Ureter (tissue), 1 donor: ENCODE results near the gene POLR2L. TPM values are rescaled to one million over a fixed set of nuclear protein-coding genes. Genes with fewer than 3 reads are reported as not detected.

Experiments used
- DNase-seq: peaks from one replicate; pipeline ENCODE4 v3.0.0-alpha.2; 2020; ENCODE audit warnings: low spot score
- total RNA-seq: library from RNA; stranded (reverse); gene quantifications from one replicate; pipeline ENCODE4 v1.2.4, GENCODE V29; 2023
- donor health status: DM: yes; HTN: yes; CAD: no.

The POLR2L gene
- total RNA-seq, 1 donor from 2014 or later, result 112 TPM

DNA sequence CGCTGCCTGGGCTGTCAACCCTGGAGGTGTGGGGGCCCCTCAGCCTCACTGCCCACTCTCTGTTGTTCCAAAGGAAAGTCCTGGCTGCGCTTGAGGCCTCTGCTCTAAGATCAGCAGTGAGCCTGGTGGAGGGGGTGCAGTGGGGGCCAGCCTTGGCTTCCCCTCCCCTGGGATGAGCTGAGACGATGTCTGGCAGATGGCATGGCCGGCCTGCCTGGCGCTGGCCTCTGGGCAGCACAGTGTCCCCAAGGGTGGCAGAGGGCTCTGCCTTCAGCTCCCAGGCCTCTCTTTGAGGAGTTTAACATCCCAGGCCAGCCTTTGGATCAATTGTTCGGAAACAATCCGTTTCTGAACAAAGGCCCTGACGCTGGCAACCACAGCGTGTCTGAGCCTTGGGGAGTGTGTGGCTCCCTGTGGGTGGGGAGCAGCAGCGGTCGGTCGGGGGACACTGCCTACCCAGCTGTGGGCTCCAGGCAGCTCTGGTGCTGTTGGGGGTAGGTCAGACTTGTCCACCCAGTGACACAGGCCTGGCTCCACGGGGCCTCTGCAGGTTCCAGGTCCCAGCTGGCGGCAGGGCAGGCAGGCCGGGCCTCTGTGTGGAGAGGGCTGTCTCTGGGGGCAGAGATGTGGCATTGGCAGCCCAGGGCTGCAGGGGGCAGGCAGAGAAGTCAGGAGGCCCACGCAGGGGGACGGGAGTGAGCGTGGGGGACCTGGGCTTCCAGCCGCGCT, 12.4 kb upstream of the POLR2L start:
- DNase-seq, result no peak

DNA sequence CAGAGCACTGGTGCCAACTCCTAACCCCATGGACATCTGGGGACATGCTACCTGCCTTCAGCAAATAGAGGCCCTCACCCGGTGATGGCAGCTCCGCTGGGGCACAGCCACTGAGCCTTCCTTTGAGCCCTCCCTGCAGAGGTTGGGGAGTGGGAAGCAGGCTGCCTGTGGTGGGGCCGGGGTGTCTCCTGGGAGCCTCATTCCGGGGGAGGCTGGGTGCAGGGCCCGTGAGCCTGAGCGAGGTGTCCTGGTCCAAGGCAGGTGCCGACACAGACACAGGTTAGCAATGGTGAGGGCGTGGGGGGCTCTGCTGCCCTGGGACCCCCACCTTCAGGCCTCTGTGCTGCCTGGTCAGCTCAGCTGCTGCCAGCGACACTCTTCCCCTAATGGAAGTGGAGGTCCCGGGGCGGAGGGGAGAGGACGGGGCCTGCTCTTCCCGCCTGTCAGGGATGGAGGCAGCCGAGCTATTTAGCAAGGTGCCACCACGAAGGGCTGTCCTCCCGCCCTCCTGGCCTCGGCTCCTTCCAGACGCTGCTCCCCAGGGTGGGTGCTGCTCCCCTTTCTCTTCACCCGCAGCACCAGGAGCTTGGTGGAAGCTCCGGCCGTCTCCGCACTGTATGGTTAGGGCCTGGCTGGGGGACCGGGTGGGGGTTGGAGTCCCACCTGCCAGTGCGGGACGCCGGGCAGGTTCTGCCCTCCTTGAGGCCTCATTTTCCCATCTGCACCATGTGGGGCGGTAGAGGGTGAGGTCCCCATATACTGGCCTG, 11.5 kb upstream of the POLR2L start:
- no peak for DNase-seq

DNA sequence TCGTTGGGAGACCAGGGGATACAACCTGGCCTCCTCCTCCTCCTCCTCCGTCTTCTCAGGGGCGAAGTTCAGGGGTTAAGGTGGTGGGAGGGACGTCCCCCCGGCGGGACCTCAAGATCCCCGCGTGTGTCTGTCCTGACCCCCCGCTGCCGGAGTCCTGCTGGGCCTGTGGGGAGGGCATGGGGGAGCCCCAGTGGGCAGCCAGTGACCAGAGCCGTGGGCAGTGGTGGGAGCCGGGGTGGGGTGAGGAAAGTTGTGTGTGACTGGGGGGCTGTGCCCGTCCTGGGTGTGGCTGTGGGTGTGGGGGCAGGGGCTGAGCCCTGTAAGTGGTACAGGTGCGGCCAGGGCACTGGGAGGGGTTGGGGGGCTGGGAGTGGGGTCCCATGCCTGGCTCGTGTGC, 10.4 kb upstream of the POLR2L start:
- DNase-seq, result no peak

DNA sequence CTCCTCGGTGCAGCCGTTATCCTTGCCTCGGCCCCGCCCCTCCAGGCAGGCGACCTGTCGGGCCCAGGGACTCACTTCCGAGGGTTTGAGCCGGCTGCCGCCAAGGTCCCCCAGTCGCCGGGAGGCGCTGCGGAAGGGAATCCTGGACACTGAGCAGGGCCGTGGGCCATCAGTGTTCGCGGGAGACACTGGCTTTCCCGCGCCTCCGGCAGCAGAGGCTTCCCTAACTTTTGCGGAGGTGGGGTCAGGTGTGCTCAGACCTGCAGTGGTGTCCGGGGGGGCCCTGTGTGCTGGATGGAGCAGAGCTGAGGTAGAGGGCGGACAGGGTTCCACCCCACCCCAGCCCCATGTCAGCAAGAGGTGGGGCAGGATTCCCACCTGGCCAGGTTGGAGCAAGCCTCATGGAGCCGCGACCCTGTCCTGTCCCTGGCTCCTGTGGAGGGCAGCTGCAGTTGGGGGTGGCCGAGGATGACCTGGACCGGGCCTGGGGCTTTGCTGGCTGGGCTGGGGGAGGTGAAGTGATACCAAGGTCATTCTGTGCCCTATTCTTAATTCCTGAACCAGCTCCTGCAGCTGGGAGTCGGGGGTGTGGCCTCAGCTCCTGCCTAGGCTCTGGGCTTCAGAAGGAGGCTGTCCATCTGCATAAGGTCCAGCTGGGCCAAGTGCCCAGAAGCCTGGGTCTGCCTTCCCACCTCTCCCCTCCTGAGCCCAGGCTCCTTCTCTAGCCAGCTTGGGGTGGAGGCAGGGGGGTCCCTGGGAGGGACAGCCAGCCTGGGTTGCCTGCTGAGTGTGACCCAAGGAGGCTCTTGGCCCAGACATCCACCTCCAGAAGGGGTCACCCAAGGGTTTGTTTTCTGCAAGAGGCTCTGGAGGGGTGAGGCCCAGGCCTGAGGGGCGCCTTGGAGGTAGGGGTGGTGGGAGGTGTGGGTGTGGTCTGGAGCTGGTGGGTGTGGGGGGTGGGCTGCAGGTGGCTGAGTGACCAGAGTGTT, 8.7 kb upstream of the POLR2L start:
- DNase-seq, result no peak

DNA sequence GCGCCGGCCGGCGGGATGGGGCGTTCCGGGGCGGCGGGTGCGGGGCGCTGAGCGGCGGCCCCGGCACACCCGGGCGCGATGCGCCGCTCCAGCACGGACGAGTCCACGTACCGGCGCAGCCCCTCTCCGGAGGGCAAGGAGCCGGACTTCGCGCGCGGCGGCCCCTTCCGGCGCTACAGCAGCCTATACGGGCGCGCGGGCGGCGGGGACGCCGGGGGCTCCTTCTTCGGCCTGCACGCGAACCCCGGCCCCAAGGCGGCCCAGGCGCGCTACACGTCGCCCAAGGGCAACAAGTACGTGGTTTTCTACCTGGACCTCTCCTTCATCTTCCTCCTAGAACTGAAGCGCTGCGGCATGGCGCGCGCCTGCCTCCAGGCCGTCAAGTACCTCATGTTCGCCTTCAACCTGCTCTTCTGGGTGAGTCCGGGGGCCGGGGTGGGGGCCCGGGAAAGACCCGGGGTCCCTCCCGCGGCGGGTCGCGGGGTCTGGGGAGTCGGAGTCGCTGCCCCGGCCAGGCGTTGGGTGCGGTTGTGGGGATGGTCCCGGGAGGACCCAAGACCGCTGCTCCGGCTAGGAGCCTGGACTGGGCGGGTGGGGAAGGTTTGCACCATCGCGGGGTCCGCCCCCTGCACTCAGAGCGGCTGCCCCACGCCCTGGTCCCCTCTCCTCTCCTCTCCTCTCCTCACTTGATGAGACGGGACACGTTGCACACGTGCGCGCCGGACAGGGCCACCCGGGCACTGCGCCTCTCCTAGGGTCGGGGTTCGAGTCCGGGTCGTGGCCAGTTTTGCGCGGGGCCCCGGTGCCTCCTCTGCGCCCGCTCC, 7.8 kb upstream of the POLR2L start:
- no peak for DNase-seq

DNA sequence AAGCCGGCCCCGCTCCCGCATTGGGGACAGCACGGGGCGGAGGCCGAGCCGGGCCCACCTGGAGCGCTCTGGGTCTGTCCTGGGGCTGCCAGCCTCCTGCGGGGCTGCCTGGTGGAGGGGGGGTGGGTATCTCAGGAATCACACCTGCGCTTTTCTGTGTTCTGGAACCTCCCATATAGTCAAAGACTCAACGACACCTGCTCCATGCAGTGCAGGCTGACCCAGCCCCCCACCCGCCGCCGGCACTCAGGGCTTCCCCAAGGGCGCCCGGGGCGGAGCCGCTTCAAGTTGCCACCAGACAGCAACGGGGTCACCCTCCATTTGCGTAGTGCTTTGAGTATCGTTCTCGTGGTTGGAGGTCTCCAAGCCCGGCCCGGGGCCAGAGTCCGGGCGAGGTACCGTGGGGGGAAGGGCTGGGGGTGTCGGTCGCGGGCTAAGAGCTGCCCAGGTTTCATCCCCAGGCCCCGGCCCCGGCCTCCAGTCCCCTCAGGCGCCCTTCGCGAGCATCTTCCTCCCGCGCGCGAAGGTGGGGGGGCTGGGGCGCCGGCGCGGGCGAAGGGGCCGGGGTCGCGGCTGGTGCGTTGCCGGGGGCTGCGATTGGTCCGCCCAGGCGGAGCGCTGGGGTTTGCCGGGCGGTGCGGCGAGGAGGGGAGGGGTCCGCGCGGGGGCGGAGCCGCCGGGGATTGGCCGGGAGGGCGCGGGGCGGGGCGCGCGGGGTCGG, 6.9 kb upstream of the POLR2L start:
- no peak for DNase-seq

DNA sequence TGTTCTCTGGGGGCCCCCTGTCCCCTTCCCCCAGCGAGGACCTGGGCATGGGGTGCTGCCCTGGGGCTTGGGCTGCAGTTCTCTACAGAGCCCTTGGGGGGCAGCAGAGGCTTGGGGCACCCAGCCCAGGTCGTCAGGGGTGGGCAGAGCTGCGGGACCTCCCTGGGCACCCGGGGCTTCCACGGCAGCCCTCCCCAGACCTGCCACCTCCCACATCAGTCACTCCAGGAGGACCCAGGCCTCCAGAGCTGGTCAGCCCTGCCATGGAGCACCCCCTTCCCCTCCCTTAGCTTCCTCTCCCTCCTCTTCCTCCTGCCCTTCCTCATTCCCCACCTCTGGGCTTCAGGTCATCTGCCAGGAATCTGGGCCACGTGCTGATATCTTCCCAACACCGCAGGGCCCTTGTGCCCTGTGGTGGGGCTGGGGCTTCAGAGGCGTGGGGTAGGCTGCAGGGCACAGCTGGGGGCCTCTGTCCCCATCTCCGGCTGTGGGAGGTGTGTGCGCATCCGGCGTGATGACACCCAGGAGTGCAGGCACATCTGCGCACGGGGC, 6.1 kb upstream of the POLR2L start:
- no peak for DNase-seq

DNA sequence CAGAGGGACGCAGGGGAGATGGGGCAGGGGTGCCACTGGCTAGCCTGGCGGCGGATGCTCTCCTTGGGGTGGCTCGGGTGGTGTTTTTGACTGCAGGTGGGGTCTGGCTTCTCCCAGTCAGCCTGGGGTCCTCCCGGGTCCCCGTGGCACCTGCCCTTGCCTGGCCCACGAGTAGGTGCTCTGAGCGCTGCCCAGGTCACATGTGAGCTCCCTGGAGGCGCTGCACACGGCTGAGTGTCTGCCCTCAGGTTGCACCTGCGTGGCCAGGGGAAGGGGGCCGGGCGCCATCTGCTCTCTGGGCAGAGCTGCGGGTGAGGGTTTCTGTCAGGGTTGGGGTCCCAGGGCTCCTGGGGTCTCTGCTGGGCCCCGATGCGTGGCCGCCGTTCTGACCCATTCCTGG, 5.5 kb upstream of the POLR2L start:
- no peak for DNase-seq

DNA sequence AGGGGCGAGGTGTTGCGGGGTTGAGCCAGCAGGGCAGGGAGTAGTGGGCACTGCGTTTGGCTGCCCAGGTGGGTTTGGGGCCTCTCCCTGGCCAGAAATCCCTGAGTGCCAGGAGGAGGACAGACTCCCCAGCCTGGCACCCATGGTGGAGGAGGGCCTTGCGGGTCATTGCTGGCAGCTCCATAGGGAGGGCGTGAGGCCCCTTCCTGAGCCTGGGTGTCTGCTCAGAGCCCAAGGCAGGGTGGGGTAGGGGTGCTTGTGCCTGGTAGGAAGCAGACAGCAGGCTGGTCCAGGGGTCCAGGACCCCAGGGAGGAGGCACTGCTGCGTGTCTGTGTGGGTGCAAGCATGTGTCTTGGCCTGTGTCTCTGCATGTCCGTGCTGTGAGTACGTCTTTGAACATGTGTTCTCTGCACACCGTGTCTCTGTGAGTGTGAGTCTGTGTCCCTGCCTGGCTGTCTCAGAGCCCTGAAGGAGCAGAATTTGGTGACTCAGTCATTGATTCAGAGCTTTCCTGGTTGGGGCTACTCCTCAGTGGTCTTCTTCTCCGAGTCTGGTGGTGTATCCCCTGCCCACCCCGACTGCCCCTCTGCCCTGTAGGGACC, 4.3 kb upstream of the POLR2L start:
- no peak for DNase-seq

DNA sequence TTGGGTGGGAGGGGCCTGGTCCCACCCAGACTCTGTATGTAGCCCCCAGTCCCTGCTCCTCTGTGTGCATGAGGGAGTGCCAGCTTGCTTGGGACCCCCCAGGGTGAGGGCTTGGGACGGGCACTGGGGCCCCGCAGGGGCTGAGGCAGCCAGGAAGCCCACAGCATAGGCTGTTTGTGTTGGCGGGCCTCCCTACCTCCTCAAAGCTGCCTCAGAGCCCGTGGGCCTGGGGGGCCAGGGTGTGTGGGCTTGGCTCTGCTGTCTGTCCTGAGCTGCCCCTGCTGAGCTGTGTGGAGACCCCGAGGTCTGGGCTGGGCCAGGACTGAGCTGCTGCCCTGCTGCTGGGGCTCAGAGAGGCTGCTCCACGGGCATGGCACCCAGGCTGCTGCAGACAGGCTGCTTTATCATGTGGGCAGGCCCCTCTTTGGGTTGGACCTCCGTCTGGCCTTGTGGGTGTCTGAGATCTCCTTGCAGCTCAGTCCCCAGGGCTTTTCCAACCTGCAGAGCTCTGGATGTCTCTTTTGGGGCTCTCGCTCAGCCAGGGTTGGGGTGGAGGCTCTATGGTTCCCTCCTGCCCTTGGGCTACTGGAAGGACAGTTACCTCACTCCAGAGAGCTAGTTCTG, 3.7 kb upstream of the POLR2L start:
- no peak for DNase-seq

DNA sequence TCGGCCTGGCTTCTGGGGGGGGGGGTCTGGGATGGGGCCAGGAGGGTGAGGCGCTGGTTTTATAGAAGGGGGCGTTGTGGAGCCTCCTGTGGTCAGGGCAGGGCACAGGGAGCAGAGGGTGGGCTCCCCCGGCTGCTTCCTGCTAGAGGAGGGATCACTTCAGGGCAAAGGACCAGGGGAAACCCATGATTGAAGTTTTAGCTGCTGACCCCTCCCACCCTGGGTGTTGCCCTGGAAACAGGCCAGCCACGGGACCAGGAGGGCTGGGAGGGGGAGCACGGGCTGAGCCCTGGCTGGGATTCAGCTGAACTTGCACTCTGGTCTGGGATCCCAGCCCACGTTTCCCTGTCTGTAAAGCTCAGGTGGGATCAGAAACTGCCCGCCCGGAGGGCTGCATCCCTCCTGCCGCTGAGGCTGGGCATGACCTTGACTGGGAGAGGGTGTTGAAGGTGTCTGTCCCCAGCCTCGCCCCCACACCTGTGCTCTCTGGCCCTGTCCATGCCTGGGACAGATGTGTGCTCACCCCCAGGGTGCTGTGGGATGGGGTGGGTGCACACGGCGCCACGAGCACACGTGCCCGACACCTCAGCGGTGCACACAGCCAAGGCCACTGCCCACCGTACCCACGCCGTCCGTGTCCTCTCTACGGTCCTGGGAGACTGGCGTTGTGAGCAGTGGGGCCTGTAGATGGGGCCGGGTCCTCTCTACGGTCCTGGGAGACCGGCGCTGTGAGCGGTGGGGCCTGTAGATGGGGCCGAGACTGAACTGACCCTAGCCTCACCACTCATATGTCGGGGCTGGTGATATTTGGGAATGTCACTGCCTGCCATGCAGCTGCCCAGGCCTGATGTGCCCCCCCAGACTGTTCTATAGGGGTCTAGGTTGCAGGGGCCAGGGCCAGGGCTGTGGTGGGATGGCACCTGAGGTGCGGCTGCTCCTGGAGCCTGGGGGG, 2.6 kb upstream of the POLR2L start:
- peak; percentile 93 for DNase-seq

DNA sequence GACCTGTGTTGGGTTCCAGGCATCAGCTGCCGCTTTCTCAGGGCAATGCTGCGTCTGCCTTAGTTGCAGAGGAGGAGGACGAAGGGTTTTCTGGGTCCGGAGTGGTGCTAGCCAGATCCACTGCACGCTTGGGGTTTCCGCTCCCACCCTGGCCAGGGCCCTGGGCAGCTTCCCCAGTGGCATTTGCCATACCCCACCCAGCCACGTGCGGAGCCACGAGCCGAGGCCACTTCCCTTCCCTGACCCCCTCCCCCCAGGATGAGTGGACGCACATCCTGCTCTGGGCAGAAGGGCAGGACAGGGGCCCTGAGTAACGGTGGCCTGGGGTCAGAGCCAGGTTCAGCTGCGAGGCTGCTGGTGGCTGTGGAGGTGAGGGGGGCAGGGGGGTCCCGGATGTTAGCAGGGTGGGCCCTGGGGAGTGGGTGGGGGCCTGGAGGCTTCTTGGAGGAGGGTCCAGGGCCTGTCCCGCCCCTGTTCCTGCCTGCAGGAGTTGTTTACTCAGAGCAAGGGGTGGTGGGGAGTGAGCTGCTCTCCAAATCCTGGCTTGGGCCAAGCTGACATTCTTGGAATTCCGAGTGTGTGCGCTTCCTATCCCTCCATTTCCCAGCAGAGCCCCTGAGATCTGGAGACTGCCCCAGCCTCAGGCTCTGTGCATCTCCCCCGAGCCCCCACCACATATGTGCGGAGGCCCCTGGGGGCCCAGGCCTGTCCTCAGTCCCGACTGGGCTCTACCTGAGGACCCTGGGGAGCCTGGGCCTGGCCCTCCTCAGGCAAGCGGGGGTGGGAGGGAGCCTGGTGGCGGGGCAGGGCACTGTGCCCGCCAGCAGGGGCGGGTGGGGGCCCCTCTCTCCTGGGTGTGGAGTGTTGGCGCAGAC, 1.7 kb upstream of the POLR2L start:
- DNase-seq, result peak; percentile 90

DNA sequence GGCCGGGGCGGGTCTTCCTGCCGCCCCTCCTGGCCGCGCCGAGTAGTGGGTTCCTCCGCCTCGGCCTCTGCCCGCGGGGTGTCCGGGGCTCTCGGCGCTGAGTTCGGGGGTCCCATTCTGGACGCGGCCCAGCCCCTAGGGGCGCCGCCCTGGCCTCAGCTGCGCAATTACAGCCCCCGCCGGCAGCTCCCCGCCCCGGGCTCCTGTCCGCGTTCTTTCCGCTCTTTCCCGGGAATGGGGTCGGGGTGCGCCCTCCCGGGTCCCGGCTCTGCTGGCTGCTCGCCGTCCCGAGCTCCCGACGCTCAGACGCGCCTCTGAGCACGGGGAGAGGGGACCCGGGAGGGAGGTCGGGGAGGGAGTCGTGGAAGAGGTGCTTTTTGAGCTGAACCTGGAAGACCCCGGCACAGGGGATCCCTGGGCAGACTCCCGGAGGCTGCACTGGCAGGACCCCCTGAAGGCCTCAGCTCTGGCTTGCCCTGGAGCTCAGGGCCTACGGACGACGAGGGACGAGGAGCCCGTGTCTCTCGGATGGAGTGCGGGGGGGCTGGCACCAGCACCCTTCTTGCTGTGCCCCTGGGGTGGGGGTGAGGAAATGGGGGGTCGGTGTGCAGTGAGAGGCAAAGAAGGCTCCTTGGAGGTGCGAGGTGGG, 881 bp upstream of the POLR2L start:
- DNase-seq, result no peak

DNA sequence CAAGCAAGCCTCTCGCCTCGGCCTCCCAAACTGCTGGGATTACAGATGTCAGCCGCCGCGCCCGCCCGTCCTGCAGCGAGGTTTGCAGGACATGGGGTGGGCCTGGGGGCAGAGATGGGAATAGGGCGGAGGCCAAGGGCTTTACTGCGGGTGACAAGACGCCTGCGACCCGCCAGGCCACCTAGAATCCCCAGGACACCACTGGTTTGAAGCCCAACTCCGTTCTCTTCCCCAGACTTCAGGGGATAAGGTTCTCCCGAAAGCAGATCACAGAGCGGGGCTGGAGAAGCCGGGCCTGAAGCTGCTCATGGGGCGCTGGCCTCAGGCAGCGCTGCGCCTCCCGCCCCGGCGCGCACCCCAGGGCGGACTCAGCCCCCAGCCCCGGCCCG, 354 bp downstream of the POLR2L start:
- DNase-seq, result no peak

DNA sequence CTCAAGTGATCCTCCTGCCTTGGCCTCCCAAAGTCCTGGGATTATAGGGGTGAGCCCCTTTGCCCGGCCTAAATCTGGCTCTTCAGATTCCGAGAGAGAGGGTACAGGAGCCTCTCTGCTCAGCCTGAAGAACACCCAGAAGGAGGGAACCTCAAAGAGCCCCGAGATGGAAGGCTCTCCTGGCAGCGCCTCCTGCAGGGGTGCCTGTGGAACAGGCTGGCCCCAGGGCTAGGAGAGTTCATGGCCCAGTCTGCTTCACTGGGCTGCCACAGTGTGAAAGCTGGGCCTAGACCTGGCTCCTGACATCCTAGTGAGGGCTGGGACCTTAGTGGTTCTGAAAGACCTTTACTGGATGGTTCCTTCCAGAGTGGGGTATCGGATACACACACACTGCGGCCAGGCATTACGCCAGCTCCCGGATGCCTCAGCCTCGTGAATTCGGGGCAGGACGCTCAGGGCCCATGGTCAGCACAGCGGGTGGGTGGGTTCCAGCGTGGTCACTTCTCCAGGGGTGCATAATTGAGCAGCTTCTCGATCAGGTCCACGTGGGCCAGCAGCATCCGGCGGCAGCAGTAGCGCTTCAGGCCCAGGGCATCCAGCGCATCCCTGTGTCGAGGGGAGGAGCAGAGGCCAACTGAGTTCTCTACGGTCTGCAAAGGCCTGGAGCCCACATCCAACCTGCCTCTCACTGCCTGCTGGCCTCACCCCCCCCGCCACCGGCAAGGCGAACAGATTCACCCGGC, 2.3 kb downstream of the POLR2L start:
- DNase-seq, result no peak

DNA sequence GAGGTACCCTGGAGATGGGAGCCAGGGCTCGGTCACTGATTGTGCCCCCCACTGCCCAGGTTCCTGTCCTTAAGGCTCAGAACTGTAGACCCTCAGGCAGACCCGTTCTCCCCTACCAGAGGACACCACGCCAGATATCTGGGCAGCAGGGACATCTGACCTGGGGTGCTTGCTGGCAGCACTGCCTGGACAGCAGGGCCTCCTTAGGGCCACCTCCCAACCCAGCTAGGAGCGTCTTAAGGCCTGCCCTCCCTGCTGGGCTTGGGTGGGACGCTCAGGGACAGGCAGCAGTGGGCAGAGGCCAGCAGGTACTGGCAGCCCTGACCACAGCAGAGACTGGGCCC, 3.1 kb downstream of the POLR2L start:
- DNase-seq, result no peak
